OCI-M2 (cell line): ENCODE data around the gene TSPAN32.

Source experiments
- DNase-seq: peaks from one replicate; lab custom pipeline; 2025; ENCODE audit not compliant: unreplicated experiment; lab: John Stamatoyannopoulos, UW

TSPAN32 gene

DNA sequence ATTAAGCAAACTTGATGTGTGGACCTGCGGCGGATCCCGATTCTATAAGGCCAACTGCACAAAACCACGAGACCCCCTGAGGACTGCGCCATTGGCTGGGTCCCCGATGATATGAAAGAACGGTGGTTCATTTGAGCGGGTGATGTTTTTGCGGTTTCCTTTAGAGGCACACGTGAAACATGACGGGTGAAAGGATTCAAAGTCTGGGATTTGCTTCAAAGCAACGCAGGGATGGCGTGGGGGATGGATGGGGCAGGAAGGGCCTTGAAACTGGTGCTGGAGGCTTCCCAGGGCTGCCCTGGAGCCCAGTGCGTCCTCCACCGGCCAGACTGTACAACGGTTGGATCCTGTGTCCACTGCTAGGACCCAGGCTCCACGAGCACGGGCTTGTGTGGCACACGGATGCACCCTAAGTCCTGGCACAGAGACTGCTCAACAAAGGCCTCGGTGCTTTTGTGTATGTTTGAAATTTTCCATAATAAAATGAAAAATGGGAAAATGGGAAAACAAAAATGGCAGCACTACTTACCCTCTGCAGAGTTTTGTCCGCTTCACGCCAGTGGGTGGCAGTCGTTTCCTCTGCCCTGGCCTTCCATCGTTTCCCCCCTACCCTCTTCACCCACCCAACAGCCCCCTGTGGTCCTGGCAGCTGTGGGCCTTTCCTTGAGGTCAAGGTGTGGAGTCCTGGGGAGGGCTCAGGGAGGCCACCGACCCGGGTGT, 35.1 kb upstream of the TSPAN32 start:
- no peak for DNase-seq

DNA sequence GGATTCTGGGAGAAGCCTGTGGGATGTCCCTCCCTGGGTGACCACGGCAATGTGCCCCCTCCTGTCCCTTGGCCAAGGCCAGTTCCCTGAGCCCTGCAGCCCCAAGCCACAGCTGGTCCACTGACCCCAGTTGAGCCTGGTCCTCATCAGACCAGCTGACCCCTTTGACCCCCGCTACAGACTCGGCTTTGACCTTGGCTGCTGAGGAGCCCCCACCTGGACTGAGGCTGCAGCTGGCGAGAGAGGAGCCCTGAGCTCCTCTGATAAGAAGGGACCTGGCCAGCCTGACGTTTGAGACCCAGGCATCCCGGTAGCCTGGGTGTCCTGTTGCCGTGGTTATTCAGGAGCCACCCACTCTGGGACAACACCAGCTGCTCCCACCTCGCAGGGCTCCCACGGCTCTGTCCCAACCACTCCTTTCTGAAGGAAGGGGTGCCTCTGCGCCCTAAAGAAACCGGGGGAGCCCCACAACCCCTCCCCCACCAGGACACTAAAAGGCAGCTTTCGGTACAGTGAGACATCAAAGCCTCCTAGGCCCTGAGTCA, 34.4 kb upstream of the TSPAN32 start:
- no peak for DNase-seq

DNA sequence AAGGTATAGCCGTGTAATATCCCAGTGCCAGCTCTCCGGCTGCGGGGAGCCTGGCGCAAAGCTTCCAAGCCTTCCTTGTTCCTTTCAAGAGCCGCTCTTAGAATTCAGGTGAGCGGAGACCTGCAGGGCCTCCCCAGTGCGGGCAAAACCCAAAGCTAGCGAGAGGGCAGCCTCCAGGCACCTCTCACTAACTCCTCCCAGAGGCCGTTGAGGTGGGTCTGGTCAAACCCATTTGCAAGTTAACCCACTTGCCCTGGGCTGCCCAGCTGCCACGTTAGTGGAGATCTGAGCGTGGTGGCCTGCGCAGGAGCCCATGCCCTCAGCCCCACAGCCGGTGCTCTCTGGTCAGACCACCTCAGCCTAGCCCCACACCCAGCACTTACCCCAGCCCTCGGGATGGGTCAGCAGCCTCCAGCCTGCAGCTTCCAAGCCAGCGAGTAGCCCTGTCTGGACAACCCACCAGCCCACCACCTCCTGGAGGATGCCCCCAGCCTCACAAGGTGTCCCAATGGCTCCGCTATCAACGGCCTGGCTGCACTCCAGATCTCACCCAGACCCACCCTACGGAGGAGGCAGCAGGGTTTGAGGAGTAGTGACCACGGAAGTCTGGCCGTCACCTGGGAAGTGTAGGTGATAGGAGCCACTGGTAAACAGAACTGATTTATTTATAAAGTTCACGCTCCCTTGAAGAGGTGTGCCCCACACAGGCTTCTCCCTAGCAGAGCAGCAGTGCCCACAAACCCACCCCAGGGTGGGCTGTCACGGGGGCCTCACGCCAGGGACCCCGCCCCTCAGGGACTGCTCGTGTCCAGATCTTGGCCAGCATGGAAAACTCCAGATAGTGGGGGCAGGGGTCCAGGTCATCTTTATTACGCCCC, 33.7 kb upstream of the TSPAN32 start:
- DNase-seq, result no peak

DNA sequence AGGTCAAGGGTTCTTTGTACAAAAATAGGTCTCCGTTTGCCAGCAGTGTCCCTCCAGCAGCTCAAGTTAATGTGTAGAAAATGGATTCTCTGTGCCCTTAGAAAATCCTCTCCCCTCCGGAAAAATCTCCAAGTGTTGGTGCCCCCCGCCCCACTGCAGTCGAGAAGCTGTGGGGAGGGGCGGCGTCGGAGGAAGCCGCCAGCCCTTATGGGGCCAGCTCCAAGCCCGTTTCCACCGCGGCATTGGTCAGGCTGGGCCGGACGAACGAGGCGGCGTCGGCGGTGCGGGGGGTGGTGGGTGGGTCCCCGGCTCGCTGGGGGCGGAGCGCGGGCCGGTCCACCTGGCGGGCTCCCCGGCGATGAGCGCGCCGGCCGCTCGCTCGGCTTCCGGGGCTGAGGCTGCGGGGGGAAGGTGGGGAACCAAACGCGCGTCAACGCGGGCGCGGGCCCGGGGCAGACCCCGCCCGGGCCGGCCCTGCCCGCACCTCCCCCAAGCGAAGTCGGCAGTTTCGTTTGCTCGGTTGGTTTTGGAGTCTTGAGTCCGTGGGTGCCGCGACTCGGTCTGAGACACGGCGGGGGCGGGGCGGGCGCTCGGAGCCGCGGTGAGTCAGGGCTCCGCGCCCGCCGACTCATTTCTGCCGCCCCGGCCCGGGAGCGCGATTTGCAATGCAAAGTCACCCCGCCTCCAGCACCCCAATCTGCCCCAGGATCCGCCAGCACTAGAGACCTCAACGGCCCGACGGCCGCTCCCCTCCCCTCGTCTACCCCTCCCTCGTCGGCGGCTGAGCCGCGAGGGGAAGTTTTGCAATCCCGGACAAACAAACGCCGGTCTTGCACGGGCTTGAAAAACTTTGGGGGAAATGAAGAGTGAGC, 32.8 kb upstream of the TSPAN32 start:
- DNase-seq, result no peak

DNA sequence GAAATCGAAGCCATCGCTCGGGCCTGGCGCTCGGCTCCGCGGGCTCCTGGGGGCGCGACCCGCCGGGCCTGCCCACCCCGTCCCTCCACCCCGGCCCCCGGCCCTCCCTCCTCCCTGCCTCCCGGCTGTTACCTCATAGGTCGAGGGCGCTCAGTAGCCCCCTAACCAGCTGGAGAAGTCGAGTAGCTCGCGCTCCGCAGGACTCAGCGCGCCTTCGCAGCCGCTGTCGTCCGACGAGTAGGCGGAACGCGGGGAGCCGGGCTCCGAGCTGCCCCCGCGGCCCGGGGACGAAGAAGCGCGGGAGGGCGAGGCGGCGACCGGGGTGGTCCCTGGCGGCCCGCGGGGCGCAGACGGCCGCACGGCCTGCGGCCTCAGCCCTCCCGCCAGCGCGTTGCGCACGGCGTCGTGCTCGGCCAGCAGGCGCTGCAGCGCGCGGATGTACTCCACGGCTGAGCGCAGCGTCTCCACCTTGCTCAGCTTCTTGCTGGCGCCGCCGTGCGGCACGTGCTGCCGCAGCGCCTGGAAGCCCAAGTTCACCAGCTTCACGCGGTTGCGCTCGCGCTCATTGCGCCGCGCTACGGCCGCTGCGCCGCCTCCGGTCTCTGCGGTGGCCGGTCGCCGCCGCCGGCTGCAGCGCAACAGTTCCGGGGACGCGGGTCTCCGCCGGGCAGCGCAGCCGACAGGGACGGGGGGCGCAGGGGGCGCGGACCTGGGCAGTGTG, 32.1 kb upstream of the TSPAN32 start:
- no peak for DNase-seq

DNA sequence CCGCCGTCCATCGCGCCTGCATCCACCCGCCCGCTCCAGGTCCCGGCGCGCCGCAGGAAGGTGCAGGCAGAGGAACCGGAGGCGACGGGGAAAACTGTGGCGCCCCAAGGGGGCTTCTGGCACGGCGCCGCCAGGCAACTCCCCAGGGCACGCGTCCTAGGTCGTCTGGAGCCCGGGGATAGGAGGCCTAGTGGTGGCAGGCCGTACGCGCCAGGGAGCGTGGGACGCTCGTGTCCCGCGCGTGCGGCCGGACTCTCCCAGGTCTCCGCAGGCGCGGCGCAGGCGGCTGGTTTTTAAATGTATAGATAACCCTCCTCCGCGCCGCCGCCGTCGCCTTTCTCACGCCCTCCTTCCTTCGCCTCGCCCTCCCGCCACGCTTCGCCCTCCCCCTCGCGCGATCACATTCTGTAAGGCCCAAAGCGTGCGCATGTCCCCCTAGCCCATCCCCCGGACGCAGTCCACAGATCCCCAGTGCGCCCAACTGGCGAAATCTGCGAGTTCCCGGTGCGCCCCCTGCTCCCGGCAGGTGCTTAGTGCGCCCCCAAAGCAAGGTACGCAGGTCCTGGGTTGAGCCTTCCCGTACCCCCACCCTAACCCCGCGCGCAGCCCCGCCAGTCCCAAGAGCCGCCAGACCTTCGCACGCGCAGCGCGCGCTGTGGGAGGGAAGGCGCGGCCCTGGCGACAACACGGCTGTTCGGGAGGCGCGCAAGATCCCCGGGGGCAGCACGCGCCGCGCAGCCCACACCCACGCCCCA, 31.3 kb upstream of the TSPAN32 start, which contains the start of gene ASCL2:
TSS of gene ASCL2 (minus strand) at position 267 of the 755 bp plus-strand sequence. CDS start at position 11, 256 bp downstream.
- DNase-seq, result no peak

DNA sequence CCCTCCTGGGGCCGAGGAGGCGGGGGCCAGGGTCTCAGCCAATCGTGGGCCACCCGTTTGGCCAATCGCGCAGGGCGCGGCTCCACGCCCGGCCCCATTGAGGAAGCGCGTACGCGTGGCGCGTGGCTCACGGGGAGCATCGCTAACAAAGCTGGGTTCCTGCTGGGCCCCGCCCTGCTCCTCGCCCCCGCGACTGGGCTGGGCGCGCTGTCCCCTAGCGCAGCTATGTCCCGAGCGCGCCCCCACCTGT, 30.8 kb upstream of the TSPAN32 start:
- no peak for DNase-seq

DNA sequence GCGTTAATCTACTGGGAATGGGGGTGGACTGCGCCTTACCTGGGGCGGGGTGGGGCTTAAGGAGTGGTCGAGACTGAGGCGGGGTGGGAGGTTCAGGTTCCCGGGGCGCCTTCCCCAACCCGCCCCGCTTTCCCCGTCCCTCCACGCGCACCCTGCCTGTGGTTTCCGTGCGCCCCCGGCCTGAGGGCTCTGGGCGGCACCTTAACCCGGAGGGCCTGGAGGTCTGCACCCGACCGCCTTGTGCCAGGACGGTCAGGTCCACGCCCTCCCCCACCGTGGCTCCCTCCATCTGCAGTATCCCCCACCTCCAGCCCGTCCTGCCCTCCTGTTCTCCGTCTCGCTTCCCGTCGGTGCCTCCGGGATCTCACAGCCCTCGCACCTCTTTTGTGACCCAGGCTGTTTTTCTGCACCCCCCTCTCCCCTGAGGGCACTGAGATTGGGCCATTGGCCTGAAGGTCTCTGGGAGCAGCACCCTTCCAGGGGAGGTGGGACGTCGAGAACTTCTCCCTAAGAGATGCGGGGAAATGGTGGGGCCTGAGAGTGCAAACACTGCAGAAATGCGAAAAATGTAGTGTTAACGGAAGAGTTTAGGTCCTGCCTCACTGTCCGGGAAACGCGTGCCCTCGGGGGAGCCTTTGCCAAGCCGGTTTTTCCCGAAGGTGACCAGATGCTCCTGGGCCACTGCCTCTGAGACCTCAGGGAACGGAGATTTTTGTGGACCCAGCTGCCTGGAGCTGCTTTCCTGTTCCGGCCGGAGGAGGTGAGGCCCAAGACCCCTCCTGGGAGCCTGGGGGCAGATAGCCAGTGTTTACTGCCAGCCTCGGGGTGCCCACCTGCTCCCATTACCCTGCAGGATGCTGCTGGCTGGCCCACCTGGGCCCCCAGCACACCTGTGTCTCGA, 30.2 kb upstream of the TSPAN32 start:
- DNase-seq, result no peak

DNA sequence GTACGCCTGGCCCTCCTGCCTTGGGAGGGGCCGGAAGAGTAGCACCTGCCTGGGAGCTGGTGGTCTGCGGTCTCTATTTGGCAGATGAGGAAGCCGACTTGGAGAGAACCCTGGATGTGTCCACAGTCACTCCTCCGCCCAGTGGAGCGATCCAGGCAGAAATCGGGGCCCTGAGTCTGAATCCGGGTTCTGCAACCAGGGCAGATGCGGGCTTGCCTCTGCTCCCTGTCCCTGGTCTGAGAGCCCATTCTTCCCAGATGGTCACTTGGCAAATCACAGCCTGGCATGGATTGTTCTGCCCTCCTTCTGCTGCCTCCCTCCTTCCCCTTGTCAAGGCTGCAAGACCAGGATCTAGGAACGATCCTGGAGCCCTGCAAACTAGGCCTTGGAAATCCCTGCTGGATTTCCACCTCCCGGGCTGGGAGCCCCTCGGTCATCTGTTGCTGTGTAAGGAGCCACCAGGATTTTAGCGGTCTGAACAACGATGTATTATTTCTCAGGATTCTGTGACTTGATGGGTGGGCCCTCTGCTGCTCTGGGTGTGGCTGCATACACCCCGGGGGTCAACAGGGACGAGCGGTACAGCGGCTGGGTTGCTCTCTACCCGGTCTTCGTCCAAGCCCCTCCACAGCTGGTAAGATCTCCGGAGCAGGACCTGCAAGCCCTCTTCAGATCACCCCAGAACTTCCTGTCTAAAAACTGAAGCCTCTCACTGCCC, 29.4 kb upstream of the TSPAN32 start:
- DNase-seq, result no peak

DNA sequence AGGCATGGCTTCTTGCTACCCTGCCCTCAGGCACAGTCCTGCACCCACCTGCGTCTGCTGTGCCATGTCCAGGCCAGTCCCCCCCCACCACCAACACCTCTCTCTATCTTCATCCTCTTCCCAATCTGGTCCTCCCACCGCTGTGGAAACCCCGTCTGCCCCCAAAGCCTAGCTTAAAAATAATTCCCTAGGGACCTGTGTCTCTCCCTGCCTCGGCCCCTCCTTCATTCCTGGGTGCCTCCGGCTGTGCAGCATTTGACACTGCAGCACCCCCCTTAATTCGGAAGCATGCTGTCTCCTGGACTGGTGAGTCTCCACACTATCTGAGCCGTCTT, 28.9 kb upstream of the TSPAN32 start:
- DNase-seq, result no peak

DNA sequence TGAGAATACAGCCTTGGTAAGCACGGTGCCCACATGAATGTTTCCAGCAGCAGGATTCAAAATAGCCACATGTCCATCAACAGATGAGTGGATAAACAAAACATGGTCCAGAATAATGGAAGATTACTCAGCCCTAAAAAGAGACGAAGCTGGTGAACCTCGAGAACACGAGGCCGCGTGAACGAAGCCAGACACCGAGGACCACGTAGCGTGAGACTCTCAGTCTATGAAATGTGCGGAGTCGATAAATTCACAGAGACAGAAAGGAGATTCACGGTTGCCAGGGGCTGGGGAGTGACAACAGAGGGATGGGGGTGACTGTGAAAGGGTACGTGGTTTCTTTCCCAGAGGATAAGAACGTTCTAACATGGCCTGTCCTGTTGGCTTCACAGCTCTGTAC, 28.5 kb upstream of the TSPAN32 start:
- DNase-seq, result no peak

DNA sequence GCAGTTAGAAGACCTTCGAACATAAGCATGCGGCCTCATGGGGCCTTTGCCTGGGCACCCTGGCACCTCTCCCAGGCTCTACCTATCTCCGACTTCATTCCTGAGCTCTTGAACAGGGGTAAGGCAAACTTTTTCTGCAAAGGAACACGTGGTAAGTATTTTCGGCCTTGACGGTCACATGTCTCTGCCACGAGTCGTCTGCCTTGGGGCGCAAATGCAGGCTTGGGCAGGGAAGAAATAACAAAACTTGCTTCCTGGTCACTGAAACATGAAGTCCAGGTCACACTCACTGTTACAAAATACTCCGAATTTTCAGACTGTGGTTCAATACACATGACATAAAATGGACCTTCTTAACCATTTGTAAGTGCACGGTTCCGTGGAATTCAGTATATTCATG, 28.0 kb upstream of the TSPAN32 start:
- DNase-seq, result no peak

DNA sequence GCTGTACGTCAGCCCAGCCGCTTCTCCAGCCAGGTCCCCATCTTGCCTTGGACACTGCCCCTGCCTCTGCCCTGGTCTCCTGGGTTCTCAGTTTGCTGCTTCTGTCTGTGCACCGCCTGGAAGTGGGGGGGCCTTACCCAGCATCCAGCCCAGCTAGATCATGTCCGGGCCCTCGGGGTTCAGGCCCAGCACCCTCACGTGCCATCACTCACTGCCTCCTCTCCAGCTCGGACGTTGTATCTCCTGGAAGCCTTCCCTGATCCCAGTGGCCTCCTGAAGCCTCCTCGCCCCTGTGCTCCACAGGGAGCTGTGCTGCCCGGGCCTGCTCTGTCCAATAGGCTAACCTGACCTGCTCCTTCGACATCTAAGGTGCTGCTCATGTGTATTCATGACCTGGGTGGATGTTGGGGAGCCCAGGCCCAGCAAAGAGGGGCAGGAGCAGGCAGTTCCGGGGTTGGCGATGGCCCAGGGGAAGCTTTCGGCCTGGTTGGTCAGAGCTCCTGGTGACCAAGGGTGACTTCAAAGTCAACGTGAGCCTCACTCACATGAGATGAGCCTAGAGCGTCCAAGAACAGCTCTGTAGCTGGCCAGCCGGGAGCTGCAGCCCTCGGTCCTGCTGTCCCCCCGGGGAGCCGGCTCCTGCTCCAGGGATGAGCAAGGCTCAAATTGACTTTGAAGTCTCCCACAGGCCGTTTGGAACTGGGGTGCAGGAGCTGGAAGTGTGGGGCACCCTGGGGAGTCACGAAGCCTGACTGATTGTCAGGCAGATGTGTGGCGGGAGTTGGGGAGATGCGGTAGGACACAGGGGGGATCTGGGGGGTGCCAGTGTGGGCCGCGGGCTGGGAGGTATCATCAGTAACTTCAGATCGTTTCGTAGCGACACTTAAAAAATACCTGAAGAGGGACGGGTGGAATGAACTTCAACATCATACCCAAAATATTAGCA, 26.2 kb upstream of the TSPAN32 start:
- no peak for DNase-seq

DNA sequence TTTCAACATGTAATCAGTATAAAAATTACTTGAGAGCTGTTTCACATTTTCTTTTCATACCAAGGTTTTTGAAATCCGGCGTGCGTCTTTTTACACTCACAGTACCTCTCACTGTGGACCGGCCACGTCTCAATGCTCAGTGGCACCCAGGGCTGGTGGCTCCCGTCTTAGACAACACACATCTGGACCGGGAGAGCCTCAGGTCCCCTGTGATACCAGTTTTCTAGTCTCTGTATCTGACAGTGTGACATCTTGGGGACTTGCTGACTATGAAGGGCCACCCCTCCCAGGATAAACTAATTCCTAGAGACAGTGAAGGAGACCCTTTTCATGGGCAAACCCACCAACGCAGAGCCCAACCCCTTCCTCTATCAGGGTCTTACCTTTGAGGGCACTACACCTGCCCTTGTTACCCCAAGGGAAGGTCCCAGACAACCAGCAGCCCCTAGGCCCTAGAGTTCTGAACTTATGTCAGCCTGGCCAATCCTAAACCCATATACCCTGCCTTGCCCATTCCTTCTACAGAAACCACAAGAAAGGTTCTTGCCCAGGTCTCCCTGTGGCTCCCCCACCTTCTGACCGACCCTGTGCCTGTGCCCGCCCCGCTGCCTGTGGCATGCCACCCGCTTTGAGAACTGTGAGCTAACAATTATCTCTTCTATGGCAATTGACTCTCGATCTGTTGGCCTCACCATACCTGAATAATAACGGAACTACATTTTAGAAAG, 25.4 kb upstream of the TSPAN32 start:
- no peak for DNase-seq

DNA sequence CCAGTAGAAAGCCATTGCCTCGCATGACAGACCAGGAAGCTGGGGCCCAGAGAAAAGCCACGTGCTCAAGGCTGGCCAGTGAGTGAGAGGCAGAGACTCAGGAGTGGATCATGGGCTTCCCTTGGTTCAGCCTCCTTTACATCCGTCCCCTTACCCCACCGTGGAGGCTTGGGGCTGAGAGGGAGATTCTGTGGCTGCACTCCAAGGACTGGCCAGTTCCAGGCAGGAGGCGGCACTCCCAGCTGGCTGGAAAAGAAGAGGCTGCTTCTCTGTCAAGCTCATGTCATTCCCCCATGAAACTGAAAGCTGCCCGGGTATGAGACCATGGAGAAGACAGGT, 24.8 kb upstream of the TSPAN32 start:
- DNase-seq, result no peak

DNA sequence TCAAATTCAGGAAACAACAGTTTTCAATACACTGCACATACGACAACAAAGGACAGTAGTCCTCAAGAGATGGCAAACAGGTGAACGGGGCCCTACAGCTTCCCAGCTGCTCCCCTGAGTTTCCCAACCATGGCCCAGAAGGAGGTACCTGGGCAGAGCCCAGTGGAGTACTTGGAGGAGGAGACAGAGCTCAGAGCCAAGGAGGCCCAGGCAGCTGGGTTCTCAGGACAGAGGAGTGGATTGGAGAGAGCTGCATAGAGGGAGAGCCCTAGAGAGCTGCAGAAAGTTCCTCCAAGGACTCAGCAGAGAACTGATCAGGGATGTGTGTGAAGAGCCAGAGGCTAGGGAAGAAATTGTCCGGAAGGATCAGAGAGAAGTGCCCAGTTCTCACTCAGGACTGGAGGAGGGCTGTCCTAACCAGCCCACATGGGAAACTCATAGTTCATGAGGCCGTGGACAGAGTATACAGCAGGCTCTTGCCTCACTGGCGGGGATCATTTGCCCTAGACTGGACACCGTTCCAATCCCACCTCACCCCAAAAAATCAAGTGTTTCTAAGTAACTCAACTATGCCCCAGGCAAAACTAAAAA, 23.8 kb upstream of the TSPAN32 start:
- DNase-seq, result no peak
